Keratinocyte (primary cell): ENCODE measurements around the gene ZNF695. TPM values are rescaled to one million over a fixed set of nuclear protein-coding genes. Genes with fewer than 3 reads are reported as not detected.

Experiments used
- DNase-seq: peaks from one replicate; pipeline ENCODE4 v3.0.0-alpha.2; 2011; ENCODE audit warnings: low read depth, missing footprints, low spot score
- FAIRE-seq: peaks from 2 replicates; lab custom pipeline; 2011; peaks lifted over from hg19 to GRCh38; lab: Jason Lieb, UNC
- H2AFZ ChIP-seq: 2 replicates; pipeline ENCODE4 v1.6.0; 2012; ENCODE audit warnings: low read length, control low read depth, inconsistent platforms; ENCODE audit not compliant: control insufficient read depth
- H3K27ac ChIP-seq: 2 replicates; pipeline ENCODE4 v1.5.1; 2011; ENCODE audit warnings: low read length; ENCODE audit not compliant: control insufficient read depth, insufficient read depth
- H3K27me3 ChIP-seq: 3 replicates; pipeline ENCODE4 v1.6.0; 2011; ENCODE audit warnings: low read length; ENCODE audit not compliant: control insufficient read depth, insufficient read depth; ENCODE audit errors: extremely low read depth
- H3K36me3 ChIP-seq, 2 experiments: 2 replicates in 1 of 2; 3 replicates in 1 of 2; pipeline ENCODE4 v1.5.1; 2011; ENCODE audit warnings: low read length in 2 of 2, mild to moderate bottlenecking in 1 of 2; ENCODE audit not compliant: control insufficient read depth in 2 of 2, insufficient read depth in 2 of 2; ENCODE audit errors: extremely low read depth in 1 of 2
- H3K4me1 ChIP-seq: 3 replicates; pipeline ENCODE4 v1.5.1; 2011; ENCODE audit warnings: low read length; ENCODE audit not compliant: control insufficient read depth, insufficient read depth; ENCODE audit errors: extremely low read depth
- H3K4me2 ChIP-seq: 3 replicates; pipeline ENCODE4 v1.6.0; 2011; ENCODE audit warnings: low read depth, low read length; ENCODE audit not compliant: control insufficient read depth, insufficient read depth; ENCODE audit errors: extremely low read depth
- H3K4me3 ChIP-seq, 3 experiments: fragments of 200-600 bp in 1 of 3; sonication (generic) in 1 of 3; 2 replicates in 2 of 3; 3 replicates in 1 of 3; pipeline ENCODE4 v1.5.1; 2011 to 2016; ENCODE audit warnings: low read length in 3 of 3, mild to moderate bottlenecking in 3 of 3, control low read depth in 2 of 3, inconsistent platforms in 1 of 3, low read depth in 1 of 3, mixed read lengths in 1 of 3, mixed run types in 1 of 3, moderate library complexity in 1 of 3; ENCODE audit not compliant: control insufficient read depth in 2 of 3, insufficient read depth in 2 of 3; ENCODE audit errors: extremely low read depth in 1 of 3
- H3K79me2 ChIP-seq: 2 replicates; pipeline ENCODE4 v1.6.0; 2012; ENCODE audit warnings: low read length; ENCODE audit not compliant: control insufficient read depth, insufficient read depth
- H3K9ac ChIP-seq: 3 replicates; pipeline ENCODE4 v1.6.0; 2011; ENCODE audit warnings: low read length; ENCODE audit not compliant: control insufficient read depth, insufficient read depth; ENCODE audit errors: extremely low read depth
- H3K9me1 ChIP-seq: 3 replicates; pipeline ENCODE4 v1.6.0; 2011; ENCODE audit warnings: low read length; ENCODE audit not compliant: control insufficient read depth, insufficient read depth; ENCODE audit errors: extremely low read depth
- H3K9me3 ChIP-seq: 2 replicates; pipeline ENCODE4 v1.5.1; 2012; ENCODE audit warnings: low read depth, low read length; ENCODE audit not compliant: control insufficient read depth
- H4K20me1 ChIP-seq: 3 replicates; pipeline ENCODE4 v1.6.0; 2011; ENCODE audit warnings: low read length; ENCODE audit not compliant: control insufficient read depth, insufficient read depth; ENCODE audit errors: extremely low read depth
- EZH2 ChIP-seq: IDR thresholded peaks from one replicate; pipeline ENCODE4 v1.6.1; 2012; ENCODE audit warnings: inconsistent platforms, mild to moderate bottlenecking, low read length, moderate library complexity
- dilution Hi-C: fragments of 300-500 bp; cut with MboI; formaldehyde crosslinking; loops from one replicate; pipeline ENCODE4 v1.7.0; 2020; ENCODE audit warnings: low sequenced_read_pairs; ENCODE audit not compliant: extremely low pct_ligation_motif_present
- polyA plus RNA-seq, 5 experiments: library from polyadenylated mRNA; depleted of rRNA in 3 of 5; stranded (reverse) in 3 of 5; stranded (forward) in 1 of 5; unstranded in 1 of 5; fragments of >200 nt; gene quantifications; 1 replicate in 1 of 5; 2 replicates in 3 of 5; 3 replicates in 1 of 5; pipeline versions ENCODE4 v1.2.1 to v1.2.3, GENCODE V29; 2011 to 2012; ENCODE audit warnings: missing spikeins in 2 of 5, low read depth in 1 of 5, low replicate concordance in 1 of 5
- TF ChIP-seq, protein P1 (sequence below), 3 experiments: IDR thresholded peaks in 1 of 3; conservative IDR thresholded peaks in 1 of 3; optimal IDR thresholded peaks in 1 of 3; 2 replicates in 2 of 3; 3 replicates in 1 of 3; pipeline versions ENCODE3 to v1.5.1; 2011; ENCODE audit warnings: low read length in 3 of 3, mild to moderate bottlenecking in 3 of 3, moderate library complexity in 2 of 3, control low read depth in 1 of 3, inconsistent platforms in 1 of 3; ENCODE audit not compliant: insufficient read depth in 2 of 3; ENCODE audit errors: extremely low read depth in 1 of 3

ZNF695 gene
- polyA plus RNA-seq, 1 donor (not counting 4 experiments of a cell fraction or from before 2014, with no cell fraction given), result 0.89 TPM

DNA sequence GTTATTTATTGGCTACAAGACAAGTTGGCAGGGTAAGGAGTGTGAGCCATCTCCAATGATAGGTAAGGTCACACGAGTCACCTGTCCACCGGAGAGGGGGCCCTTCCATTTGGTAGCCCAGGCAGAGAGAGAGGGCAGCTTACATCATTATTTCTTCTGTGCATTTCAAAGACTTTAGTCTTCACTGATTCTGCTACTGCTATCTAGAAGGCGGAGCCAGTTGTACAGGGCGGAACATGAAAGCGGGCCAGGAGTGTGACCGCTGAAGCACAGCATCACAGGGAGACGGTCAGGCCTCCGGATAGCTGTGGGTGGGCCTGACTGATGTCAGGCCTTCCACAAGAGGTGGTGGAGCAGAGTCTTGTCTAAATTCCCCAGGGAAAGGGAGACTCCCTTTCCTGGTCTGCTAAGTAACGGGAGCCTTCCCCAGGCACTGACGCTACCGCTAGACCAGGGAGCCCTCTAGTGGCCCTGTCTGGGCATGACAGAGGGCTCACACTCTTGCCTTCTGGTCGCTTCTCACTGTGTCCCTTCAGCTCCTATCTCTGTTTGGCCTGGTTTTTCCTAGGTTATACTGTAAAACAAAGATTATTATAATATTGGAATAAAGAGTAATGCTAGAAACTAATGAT is 36.7 kb downstream of the ZNF695 start:
- DNase-seq (no peak), FAIRE-seq (no peak)
- Histone ChIP-seq H2AFZ (no peak overlapping the region), H3K27ac (no peak overlapping the region), H3K4me3 (no peak overlapping the region), H3K4me2 (no peak overlapping the region), H4K20me1 (no peaks in the 10 kb centered on the region), H3K9me1 (no peaks in the 10 kb centered on the region), H3K4me1 (no peaks in the 10 kb centered on the region), H3K9ac (no peak overlapping the region), H3K79me2 (no peaks in the 10 kb centered on the region), H3K9me3 (no peaks in the 10 kb centered on the region), H3K36me3 (no peaks in the 10 kb centered on the region), H3K27me3 (no peaks in the 10 kb centered on the region)
- TF ChIP-seq EZH2, result no peak
- TF ChIP-seq, protein P1, sequence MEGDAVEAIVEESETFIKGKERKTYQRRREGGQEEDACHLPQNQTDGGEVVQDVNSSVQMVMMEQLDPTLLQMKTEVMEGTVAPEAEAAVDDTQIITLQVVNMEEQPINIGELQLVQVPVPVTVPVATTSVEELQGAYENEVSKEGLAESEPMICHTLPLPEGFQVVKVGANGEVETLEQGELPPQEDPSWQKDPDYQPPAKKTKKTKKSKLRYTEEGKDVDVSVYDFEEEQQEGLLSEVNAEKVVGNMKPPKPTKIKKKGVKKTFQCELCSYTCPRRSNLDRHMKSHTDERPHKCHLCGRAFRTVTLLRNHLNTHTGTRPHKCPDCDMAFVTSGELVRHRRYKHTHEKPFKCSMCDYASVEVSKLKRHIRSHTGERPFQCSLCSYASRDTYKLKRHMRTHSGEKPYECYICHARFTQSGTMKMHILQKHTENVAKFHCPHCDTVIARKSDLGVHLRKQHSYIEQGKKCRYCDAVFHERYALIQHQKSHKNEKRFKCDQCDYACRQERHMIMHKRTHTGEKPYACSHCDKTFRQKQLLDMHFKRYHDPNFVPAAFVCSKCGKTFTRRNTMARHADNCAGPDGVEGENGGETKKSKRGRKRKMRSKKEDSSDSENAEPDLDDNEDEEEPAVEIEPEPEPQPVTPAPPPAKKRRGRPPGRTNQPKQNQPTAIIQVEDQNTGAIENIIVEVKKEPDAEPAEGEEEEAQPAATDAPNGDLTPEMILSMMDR (optimal IDR thresholded peaks at IDR 0.05 in 1 of 3, IDR thresholded peaks at IDR 0.05 in 1 of 3, conservative IDR thresholded peaks at IDR 0.05 in 1 of 3; ENCODE audit: extremely low read depth in 1 of 3, insufficient read depth in 2 of 3, low read length in 3 of 3), result peak; percentile 29 to 54 (median 30)
- dilution Hi-C loops, result no loop called here

DNA sequence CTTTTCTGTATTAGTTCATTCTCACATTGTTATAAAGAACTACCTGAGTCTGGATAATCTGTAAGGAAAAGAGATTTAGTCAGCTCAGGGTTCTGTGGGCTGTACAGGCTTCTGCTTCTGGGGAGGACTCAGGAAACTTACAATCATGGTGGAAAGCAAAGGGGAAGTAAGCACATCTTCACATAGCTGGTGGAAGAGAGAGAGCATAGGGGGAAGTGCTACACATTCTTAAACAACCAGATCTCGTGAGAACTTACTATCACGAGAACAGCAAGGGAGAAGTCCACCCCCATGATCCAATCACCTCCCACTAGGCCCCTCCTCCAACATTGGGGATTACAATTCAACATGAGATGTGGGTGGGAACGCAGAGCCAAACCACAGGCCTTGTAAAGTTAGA is 38.2 kb downstream of the ZNF695 start:
- no peak overlapping the region for H3K4me2 ChIP-seq
- no peaks in the 10 kb centered on the region for H3K9me3 ChIP-seq
- no peak overlapping the region for H3K4me3 ChIP-seq
- FAIRE-seq (no peak), DNase-seq (no peak)
- dilution Hi-C loops, result no loop called here
- no peaks in the 10 kb centered on the region for H4K20me1 ChIP-seq
- no peaks in the 10 kb centered on the region for H3K27me3 ChIP-seq
- no peak overlapping the region for H3K27ac ChIP-seq
- TF ChIP-seq EZH2, result no peak
- TF ChIP-seq, protein P1 (optimal IDR thresholded peaks at IDR 0.05 in 1 of 3, IDR thresholded peaks at IDR 0.05 in 1 of 3, conservative IDR thresholded peaks at IDR 0.05 in 1 of 3; ENCODE audit: extremely low read depth in 1 of 3, insufficient read depth in 2 of 3, low read length in 3 of 3), result no peak
- H3K9me1 ChIP-seq, result no peaks in the 10 kb centered on the region
- no peak overlapping the region for H2AFZ ChIP-seq
- no peaks in the 10 kb centered on the region for H3K36me3 ChIP-seq
- no peak overlapping the region for H3K9ac ChIP-seq
- H3K4me1 ChIP-seq, result no peaks in the 10 kb centered on the region
- H3K79me2 ChIP-seq, result no peaks in the 10 kb centered on the region
